H9 (cell line): ENCODE measurements around the gene VCP. TPM values are rescaled to one million over a fixed set of nuclear protein-coding genes. Genes with fewer than 3 reads are reported as not detected.
A peak's percentile ranks its signal among the peaks of the same experiment; 100 is the strongest.

Source experiments
- DNase-seq: peaks from one replicate; pipeline ENCODE4 v3.0.0-alpha.2; 2017
- H2AFZ ChIP-seq: one replicate; pipeline ENCODE4 v1.6.1; 2013; ENCODE audit warnings: mild to moderate bottlenecking, low read length, control low read depth, moderate library complexity
- H2AK5ac ChIP-seq: 2 replicates; pipeline ENCODE4 v1.6.1; 2013; ENCODE audit warnings: low read length, control low read depth, mixed read lengths; ENCODE audit not compliant: insufficient read length
- H2BK120ac ChIP-seq: one replicate; pipeline ENCODE4 v1.6.1; 2013; ENCODE audit warnings: low read depth, mild to moderate bottlenecking, low read length, control low read depth, inconsistent platforms; ENCODE audit not compliant: poor library complexity, severe bottlenecking
- H2BK12ac ChIP-seq: 2 replicates; pipeline ENCODE4 v1.6.1; 2013; ENCODE audit warnings: low read length, control low read depth, mixed read lengths, low read depth; ENCODE audit not compliant: insufficient read length
- H2BK15ac ChIP-seq: 2 replicates; pipeline ENCODE4 v1.6.1; 2013; ENCODE audit warnings: low read depth, low read length, control low read depth
- H2BK20ac ChIP-seq: one replicate; pipeline ENCODE4 v1.6.1; 2013; ENCODE audit warnings: low read depth, mild to moderate bottlenecking, low read length, control low read depth, inconsistent platforms; ENCODE audit not compliant: poor library complexity, severe bottlenecking
- H2BK5ac ChIP-seq: 2 replicates; pipeline ENCODE4 v1.6.1; 2013; ENCODE audit warnings: low read length, control low read depth, mixed read lengths; ENCODE audit not compliant: insufficient read length
- H3K14ac ChIP-seq: 2 replicates; pipeline ENCODE4 v1.6.1; 2013; ENCODE audit warnings: low read length, control low read depth; ENCODE audit not compliant: insufficient read depth
- H3K18ac ChIP-seq: 2 replicates; pipeline ENCODE4 v1.6.1; 2013; ENCODE audit warnings: low read depth, mild to moderate bottlenecking, mixed read lengths, low read length, control low read depth; ENCODE audit not compliant: insufficient read length
- H3K23ac ChIP-seq: 2 replicates; pipeline ENCODE4 v1.6.1; 2013; ENCODE audit warnings: low read length, control low read depth, mixed read lengths, low read depth; ENCODE audit not compliant: insufficient read length
- H3K23me2 ChIP-seq: 2 replicates; pipeline ENCODE4 v1.6.1; 2013; ENCODE audit warnings: low read depth, mild to moderate bottlenecking, mixed read lengths, low read length, control low read depth; ENCODE audit not compliant: insufficient read length, poor library complexity, severe bottlenecking
- H3K27ac ChIP-seq: 2 replicates; pipeline ENCODE4 v1.5.1; 2013; ENCODE audit warnings: low read length, control low read depth, mixed read lengths, low read depth; ENCODE audit not compliant: insufficient read length
- H3K27me3 ChIP-seq: 2 replicates; pipeline ENCODE4 v1.6.1; 2013; ENCODE audit warnings: low read length, control low read depth, inconsistent platforms; ENCODE audit not compliant: insufficient read depth
- H3K4ac ChIP-seq: 2 replicates; pipeline ENCODE4 v1.6.1; 2013; ENCODE audit warnings: low read depth, mild to moderate bottlenecking, control low read depth, inconsistent platforms, low read length, moderate library complexity
- H3K4me1 ChIP-seq: 2 replicates; pipeline ENCODE4 v1.6.1; 2013; ENCODE audit warnings: low read length, control low read depth, inconsistent platforms; ENCODE audit not compliant: insufficient read depth
- H3K4me2 ChIP-seq: 2 replicates; pipeline ENCODE4 v1.6.1; 2013; ENCODE audit warnings: low read length, control low read depth, mixed read lengths; ENCODE audit not compliant: insufficient read length, insufficient read depth
- H3K56ac ChIP-seq: 2 replicates; pipeline ENCODE4 v1.6.1; 2013; ENCODE audit warnings: low read depth, mild to moderate bottlenecking, mixed read lengths, low read length, control low read depth; ENCODE audit not compliant: insufficient read length
- H3K79me1 ChIP-seq: 2 replicates; pipeline ENCODE4 v1.6.1; 2013; ENCODE audit warnings: low read depth, mild to moderate bottlenecking, moderate library complexity, low read length, control low read depth, inconsistent platforms; ENCODE audit not compliant: insufficient read depth, poor library complexity, severe bottlenecking
- H3K79me2 ChIP-seq: 2 replicates; pipeline ENCODE4 v1.6.1; 2013; ENCODE audit warnings: low read length, control low read depth, inconsistent platforms; ENCODE audit not compliant: insufficient read depth
- H3K9ac ChIP-seq: 2 replicates; pipeline ENCODE4 v1.6.1; 2013; ENCODE audit warnings: low read length, control low read depth, mixed read lengths; ENCODE audit not compliant: insufficient read length; ENCODE audit errors: extremely low read depth
- H3K9me3 ChIP-seq: one replicate; pipeline ENCODE4 v1.6.1; 2013; ENCODE audit warnings: low read depth, low read length, inconsistent platforms; ENCODE audit not compliant: control insufficient read depth
- H3T11ph ChIP-seq: one replicate; pipeline ENCODE4 v1.6.1; 2013; ENCODE audit warnings: mild to moderate bottlenecking, low read length, control low read depth, inconsistent platforms
- H4K20me1 ChIP-seq: one replicate; pipeline ENCODE4 v1.6.1; 2013; ENCODE audit not compliant: control insufficient read depth, insufficient read length, insufficient read depth
- H4K5ac ChIP-seq: 2 replicates; pipeline ENCODE4 v1.6.1; 2013; ENCODE audit warnings: low read depth, mild to moderate bottlenecking, mixed read lengths, low read length, control low read depth; ENCODE audit not compliant: insufficient read length
- H4K8ac ChIP-seq: replicated peaks from 2 replicates; pipeline ENCODE4 v1.6.1; 2013; ENCODE audit warnings: low read length, control low read depth, mixed read lengths, low read depth; ENCODE audit not compliant: insufficient read length
- H4K91ac ChIP-seq: 2 replicates; pipeline ENCODE4 v1.6.1; 2013; ENCODE audit warnings: low read depth, mild to moderate bottlenecking, moderate library complexity, mixed read lengths, low read length, control low read depth; ENCODE audit not compliant: insufficient read length
- H3K27ac Mint-ChIP-seq, 3 experiments: 2 replicates in 2 of 3; 3 replicates in 1 of 3; pipeline ENCODE4 v1.8.0; 2020 to 2021; ENCODE audit warnings: mixed read lengths in 3 of 3, mild to moderate bottlenecking in 1 of 3, moderate library complexity in 1 of 3
- H3K27me3 Mint-ChIP-seq: 2 replicates; pipeline ENCODE4 v1.8.0; 2021; ENCODE audit warnings: low read depth, mild to moderate bottlenecking, moderate library complexity, mixed read lengths
- H3K36me3 Mint-ChIP-seq, 3 experiments: 2 replicates in 2 of 3; 3 replicates in 1 of 3; pipeline ENCODE4 v1.8.0; 2020 to 2021; ENCODE audit warnings: low read depth in 3 of 3, mixed read lengths in 3 of 3; ENCODE audit not compliant: insufficient read depth in 1 of 3
- H3K4me1 Mint-ChIP-seq, 2 experiments: 2 replicates each; pipeline ENCODE4 v1.8.0; 2020; ENCODE audit warnings: mixed read lengths in 2 of 2
- H3K4me3 Mint-ChIP-seq, 2 experiments: 2 replicates in 1 of 2; 3 replicates in 1 of 2; pipeline ENCODE4 v1.8.0; 2020 to 2021; ENCODE audit warnings: mild to moderate bottlenecking in 2 of 2, mixed read lengths in 2 of 2, moderate library complexity in 1 of 2
- H3K9me3 Mint-ChIP-seq, 2 experiments: 2 replicates in 1 of 2; 3 replicates in 1 of 2; pipeline ENCODE4 v1.8.0; 2020; ENCODE audit warnings: mild to moderate bottlenecking in 2 of 2, mixed read lengths in 2 of 2, moderate library complexity in 1 of 2
- WGBS: extraction: QIAGEN DNeasy Blood & Tissue Kit; methylation state at CpG from one replicate; pipeline ENCODE4 v1.1.7; 2013; ENCODE audit warnings: missing lambda C conversion rate, low lambda C conversion rate, mixed read lengths; ENCODE audit not compliant: insufficient read length; ENCODE audit errors: extremely low coverage; 5-methylcytosine and 5-hydroxymethylcytosine counted together
- total RNA-seq: library from RNA; stranded (reverse); gene quantifications from 2 replicates; pipeline ENCODE4 v1.2.1, GENCODE V29; 2021
- TF ChIP-seq, protein P1 (sequence below): fragments of 200-600 bp; sonication (generic); conservative IDR thresholded peaks from 3 replicates; pipeline ENCODE4 v1.8.0; 2021; ENCODE audit warnings: antibody characterized with exemption, mild to moderate bottlenecking

Gene VCP
- total RNA-seq, 1 experiment from 2014 or later = 407 TPM

DNA sequence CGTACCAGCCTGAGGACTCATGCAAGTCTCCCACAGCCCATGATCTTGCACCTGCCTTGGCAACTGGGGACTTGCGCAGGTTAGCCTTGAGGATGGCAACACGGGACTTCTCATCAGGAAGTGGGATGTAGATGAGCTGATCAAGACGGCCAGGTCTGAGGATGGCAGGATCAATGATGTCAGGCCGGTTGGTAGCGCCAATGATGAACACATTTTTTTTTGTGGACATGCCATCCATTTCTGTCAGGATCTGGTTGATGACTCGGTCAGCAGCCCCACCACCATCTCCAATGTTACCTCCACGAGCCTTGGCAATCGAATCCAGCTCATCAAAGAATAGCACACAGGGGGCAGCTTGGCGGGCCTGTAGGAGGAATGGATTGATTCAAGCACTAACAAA, 13.0 kb downstream of the VCP start:
- Histone ChIP-seq H3K79me1 (no peaks in the 10 kb centered on the region), H3K56ac (no peak overlapping the region), H3T11ph (no peak overlapping the region), H3K23ac (no peak overlapping the region), H4K91ac (no peak overlapping the region), H3K23me2 (no peaks in the 10 kb centered on the region), H2BK12ac (no peak overlapping the region), H4K8ac (no peak overlapping the region), H3K18ac (no peak overlapping the region), H3K9ac (no peak overlapping the region), H3K14ac (no peak overlapping the region), H3K27me3 (0 out of 2 replicates have a peak, but pooled peaks cover 2% of the 10 kb centered on the region), H3K27ac (no peak overlapping the region), H2BK20ac (no peak overlapping the region), H3K4me2 (no peak overlapping the region), H3K4me1 (no peaks in the 10 kb centered on the region), H4K20me1 (no peaks in the 10 kb centered on the region), H4K5ac (no peak overlapping the region), H2BK120ac (no peak overlapping the region), H2AFZ (no peak overlapping the region), H2BK5ac (no peak overlapping the region), H3K4ac (no peak overlapping the region), H3K79me2 (no peaks in the 10 kb centered on the region), H2BK15ac (no peak overlapping the region), H2AK5ac (no peak overlapping the region), H3K9me3 (no peaks in the 10 kb centered on the region)
- no peak overlapping the region for H3K4me3 Mint-ChIP-seq
- no CpG with 5 or more reads among the region's 10 CpGs for WGBS
- H3K27me3 Mint-ChIP-seq = no peaks in the 10 kb centered on the region
- no peaks in the 10 kb centered on the region for H3K9me3 Mint-ChIP-seq
- no peaks in the 10 kb centered on the region for H3K4me1 Mint-ChIP-seq
- H3K27ac Mint-ChIP-seq = peak overlapping the region in 1 of 3 experiments; percentile 83; a peak in 2 of 7 replicates
- peaks cover 87 to 99% (median 97%) of the 10 kb centered on the region in 3 experiments for H3K36me3 Mint-ChIP-seq
- TF ChIP-seq, protein P1, sequence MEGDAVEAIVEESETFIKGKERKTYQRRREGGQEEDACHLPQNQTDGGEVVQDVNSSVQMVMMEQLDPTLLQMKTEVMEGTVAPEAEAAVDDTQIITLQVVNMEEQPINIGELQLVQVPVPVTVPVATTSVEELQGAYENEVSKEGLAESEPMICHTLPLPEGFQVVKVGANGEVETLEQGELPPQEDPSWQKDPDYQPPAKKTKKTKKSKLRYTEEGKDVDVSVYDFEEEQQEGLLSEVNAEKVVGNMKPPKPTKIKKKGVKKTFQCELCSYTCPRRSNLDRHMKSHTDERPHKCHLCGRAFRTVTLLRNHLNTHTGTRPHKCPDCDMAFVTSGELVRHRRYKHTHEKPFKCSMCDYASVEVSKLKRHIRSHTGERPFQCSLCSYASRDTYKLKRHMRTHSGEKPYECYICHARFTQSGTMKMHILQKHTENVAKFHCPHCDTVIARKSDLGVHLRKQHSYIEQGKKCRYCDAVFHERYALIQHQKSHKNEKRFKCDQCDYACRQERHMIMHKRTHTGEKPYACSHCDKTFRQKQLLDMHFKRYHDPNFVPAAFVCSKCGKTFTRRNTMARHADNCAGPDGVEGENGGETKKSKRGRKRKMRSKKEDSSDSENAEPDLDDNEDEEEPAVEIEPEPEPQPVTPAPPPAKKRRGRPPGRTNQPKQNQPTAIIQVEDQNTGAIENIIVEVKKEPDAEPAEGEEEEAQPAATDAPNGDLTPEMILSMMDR = no peak
- no peak for DNase-seq
